Sigmoid colon (tissue), 3 donors: Measurements from ENCODE around the gene SETDB2.

Experiments
- POLR2A ChIP-seq, 2 donors: fragments of 450-650 bp; IDR thresholded peaks; one replicate each; pipeline ENCODE4 v1.6.1; 2016; ENCODE audit warnings: antibody characterized with exemption in 2 of 2, mild to moderate bottlenecking in 2 of 2, moderate library complexity in 2 of 2
- TF ChIP-seq, protein P1 (sequence below), 4 experiments: fragments of 450-650 bp in 3 of 4; fragments of 200-600 bp in 1 of 4; IDR thresholded peaks; one replicate each; pipeline ENCODE4 v1.5.1; 2016 to 2019; ENCODE audit warnings: antibody characterized with exemption in 4 of 4, mild to moderate bottlenecking in 3 of 4, moderate library complexity in 2 of 4

DNA sequence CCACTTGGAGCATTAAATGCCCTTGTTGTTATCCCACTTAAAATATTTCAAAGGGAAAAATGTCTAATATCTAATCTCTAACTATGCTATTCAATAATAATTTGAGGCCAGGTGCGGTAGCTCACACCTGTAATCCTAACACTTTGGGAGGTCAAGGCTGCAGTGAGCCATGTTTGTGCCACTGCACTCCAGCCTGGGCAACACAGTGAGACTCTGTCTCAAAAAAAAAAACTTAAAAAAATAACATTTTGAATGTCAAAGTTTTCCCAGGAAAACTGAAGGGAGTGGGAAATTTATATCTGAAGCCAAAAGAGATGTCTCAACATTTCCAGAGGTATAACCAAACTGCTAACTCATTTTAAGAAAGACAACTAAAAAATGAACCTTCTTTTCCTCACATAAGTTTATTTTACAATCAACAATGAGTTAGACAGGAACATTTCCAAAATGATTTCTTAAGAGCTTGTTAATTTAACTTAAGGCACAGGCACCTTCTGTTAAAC, 48.1 kb upstream of the SETDB2 start:
- TF ChIP-seq, protein P1, sequence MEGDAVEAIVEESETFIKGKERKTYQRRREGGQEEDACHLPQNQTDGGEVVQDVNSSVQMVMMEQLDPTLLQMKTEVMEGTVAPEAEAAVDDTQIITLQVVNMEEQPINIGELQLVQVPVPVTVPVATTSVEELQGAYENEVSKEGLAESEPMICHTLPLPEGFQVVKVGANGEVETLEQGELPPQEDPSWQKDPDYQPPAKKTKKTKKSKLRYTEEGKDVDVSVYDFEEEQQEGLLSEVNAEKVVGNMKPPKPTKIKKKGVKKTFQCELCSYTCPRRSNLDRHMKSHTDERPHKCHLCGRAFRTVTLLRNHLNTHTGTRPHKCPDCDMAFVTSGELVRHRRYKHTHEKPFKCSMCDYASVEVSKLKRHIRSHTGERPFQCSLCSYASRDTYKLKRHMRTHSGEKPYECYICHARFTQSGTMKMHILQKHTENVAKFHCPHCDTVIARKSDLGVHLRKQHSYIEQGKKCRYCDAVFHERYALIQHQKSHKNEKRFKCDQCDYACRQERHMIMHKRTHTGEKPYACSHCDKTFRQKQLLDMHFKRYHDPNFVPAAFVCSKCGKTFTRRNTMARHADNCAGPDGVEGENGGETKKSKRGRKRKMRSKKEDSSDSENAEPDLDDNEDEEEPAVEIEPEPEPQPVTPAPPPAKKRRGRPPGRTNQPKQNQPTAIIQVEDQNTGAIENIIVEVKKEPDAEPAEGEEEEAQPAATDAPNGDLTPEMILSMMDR (IDR thresholded peaks at IDR 0.05): no peak
- no peak for TF ChIP-seq POLR2A (IDR thresholded peaks at IDR 0.05)
